Activated CD8-positive, alpha-beta T cell treated with anti-CD3 and anti-CD28 coated beads for 36 hours (primary cell): Measurements from ENCODE around the gene PTGDS. TPM values are rescaled to one million over a fixed set of nuclear protein-coding genes. Genes with fewer than 3 reads are reported as not detected.

Experiments
- ATAC-seq: fragments of 200-7000 bp; cut with Tn5 transposase; one replicate; pipeline ENCODE4 v1.10.0; 2021; ENCODE audit warnings: mild to moderate bottlenecking, moderate library complexity
- CTCF ChIA-PET: fragments of 350-600 bp; sonication (Branson Sonifier 250); formaldehyde crosslinking; loops from one replicate; lab custom pipeline; 2021; ENCODE audit warnings: antibody characterized with exemption; lab: Charles Lee
- POLR2A ChIA-PET: fragments of 350-600 bp; sonication (Branson Sonifier 250); formaldehyde crosslinking; loops from one replicate; lab custom pipeline; 2021; ENCODE audit warnings: antibody characterized with exemption; lab: Charles Lee
- DNase-seq: peaks from one replicate; pipeline ENCODE4 v3.0.0-alpha.2; 2020
- H3K27ac Mint-ChIP-seq: one replicate; pipeline ENCODE4 v1.8.0; 2021; ENCODE audit warnings: mild to moderate bottlenecking, mixed read lengths
- H3K27me3 Mint-ChIP-seq: one replicate; pipeline ENCODE4 v1.8.0; 2021; ENCODE audit warnings: mixed read lengths
- H3K36me3 Mint-ChIP-seq: one replicate; pipeline ENCODE4 v1.8.0; 2021; ENCODE audit warnings: low read depth, mixed read lengths
- H3K4me1 Mint-ChIP-seq: one replicate; pipeline ENCODE4 v1.8.0; 2021; ENCODE audit warnings: low read depth, mixed read lengths
- H3K4me3 Mint-ChIP-seq: one replicate; pipeline ENCODE4 v1.8.0; 2021; ENCODE audit warnings: mild to moderate bottlenecking, moderate library complexity, mixed read lengths
- H3K9me3 Mint-ChIP-seq: one replicate; pipeline ENCODE4 v1.8.0; 2021; ENCODE audit warnings: mixed read lengths
- intact Hi-C: fragments of 100-400 bp; cut with micrococcal nuclease; formaldehyde crosslinking; loops from one replicate; pipeline ENCODE4 v1.10.0; 2022
- total RNA-seq, 2 experiments: library from RNA; stranded (reverse); gene quantifications; one replicate each; pipeline ENCODE4 v1.2.3, GENCODE V29; 2021
- TF ChIP-seq, protein P1 (sequence below): fragments of 200-600 bp; IDR thresholded peaks from one replicate; pipeline ENCODE4 v1.8.0; 2022; ENCODE audit warnings: antibody characterized with exemption, mild to moderate bottlenecking

PTGDS gene
- total RNA-seq, 2 experiments from 2014 or later = not detected

DNA sequence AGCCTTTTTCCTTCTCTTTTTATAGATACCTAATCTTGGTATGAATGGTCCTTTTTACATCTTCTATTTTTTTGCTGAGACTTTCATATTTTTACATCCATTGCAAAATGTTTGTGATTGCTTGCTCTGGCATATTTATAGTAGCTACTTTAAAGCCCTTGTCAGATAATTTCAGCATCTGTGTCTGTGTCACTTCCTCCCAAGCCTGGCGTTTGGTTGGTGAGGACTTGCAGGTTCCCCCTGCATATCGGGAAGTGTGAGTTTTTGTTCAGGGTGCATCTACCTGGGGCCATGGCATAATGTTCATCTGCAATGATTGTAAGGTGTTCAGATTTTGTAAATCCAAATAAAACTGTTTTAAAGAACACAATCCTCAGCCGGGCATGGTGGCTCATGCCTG is 41.7 kb upstream of the PTGDS start:
- Mint-ChIP-seq H3K36me3 (peaks cover 22% of the 10 kb centered on the region), H3K4me1 (peaks cover 5% of the 10 kb centered on the region), H3K27ac (no peak overlapping the region), H3K4me3 (no peak overlapping the region), H3K9me3 (no peaks in the 10 kb centered on the region), H3K27me3 (no peaks in the 10 kb centered on the region)
- CTCF ChIA-PET = interaction anchor here (1.7 kb wide), 1 partner anchor 133 kb away, joined by 4 read pairs; no protein-coding TSS in a partner anchor
- DNase-seq (no peak), ATAC-seq (no peak)
- POLR2A ChIA-PET = interaction anchor here (0.6 kb wide), 1 partner anchor 35 kb away, joined by 3 read pairs; no protein-coding TSS in a partner anchor
- intact Hi-C loops = no loop called here
- TF ChIP-seq, protein P1, sequence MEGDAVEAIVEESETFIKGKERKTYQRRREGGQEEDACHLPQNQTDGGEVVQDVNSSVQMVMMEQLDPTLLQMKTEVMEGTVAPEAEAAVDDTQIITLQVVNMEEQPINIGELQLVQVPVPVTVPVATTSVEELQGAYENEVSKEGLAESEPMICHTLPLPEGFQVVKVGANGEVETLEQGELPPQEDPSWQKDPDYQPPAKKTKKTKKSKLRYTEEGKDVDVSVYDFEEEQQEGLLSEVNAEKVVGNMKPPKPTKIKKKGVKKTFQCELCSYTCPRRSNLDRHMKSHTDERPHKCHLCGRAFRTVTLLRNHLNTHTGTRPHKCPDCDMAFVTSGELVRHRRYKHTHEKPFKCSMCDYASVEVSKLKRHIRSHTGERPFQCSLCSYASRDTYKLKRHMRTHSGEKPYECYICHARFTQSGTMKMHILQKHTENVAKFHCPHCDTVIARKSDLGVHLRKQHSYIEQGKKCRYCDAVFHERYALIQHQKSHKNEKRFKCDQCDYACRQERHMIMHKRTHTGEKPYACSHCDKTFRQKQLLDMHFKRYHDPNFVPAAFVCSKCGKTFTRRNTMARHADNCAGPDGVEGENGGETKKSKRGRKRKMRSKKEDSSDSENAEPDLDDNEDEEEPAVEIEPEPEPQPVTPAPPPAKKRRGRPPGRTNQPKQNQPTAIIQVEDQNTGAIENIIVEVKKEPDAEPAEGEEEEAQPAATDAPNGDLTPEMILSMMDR = no peak

DNA sequence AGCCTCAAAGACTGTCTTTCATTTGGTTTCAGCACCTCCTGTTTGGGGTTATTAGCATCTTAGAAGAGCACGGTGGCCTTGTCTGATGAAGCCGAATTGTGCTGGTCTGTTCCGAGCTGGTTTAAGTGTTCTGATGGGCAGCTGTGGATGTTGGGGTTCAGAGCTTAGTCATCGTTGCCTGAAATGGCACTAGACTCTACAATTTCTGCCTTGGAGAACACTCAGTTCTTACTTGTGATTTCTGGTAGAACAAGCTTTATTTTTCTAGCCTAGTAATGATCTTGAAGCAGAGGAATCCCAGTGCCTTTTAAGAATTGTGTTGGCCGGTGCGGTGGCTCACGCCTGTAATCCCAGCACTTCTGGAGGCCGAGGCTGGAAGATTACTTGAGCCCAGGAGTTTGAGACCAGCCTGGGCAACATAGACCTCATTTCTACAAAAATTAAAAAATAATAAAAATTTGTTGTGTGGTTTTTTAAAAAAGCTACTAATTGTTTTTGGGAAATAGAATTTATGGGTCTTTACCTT is 40.6 kb upstream of the PTGDS start:
- ATAC-seq = no peak
- no peak overlapping the region for H3K27ac Mint-ChIP-seq
- no peaks in the 10 kb centered on the region for H3K9me3 Mint-ChIP-seq

DNA sequence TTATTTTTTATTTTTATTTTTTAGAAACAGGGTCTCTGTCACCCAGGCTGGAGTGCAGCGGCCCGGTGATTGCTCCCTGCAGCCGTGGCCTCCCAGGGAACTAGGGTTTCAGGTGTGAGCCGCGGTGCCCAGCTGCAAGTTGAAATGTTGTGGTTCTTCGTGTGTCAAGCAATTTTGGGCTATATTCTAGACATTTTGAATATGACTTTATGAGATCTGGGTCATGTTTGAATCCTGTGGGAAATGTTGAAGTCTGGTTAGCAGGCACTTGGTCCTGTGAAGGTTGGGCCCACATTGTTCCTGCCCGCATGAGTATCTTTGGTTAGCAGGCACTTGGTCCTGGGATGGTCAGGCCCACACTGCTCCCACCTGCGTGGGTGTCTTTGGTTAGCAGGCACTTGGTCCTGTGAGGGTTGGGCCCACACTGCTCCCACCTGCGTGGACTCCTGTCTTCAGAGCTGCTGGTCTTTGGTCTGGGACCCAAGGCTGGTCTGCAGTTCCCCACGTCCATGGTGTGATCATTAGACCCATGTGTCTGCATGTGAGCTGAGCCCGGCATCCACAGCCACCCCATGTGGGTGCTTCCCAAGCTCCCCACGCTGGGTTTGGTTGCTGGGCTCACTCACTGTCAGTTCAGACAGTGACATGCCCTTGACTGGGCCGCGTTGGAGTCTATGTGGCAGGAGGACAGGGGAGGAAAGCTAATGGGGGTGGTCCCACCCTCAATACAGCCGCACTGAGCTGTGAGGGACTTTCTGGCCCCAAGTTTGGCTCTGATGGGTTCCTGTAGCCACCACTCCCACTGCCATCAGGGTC is 39.9 kb upstream of the PTGDS start:
- H3K27me3 Mint-ChIP-seq = no peaks in the 10 kb centered on the region
- TF ChIP-seq, protein P1 = no peak
- no peak overlapping the region for H3K4me3 Mint-ChIP-seq
- peaks cover 29% of the 10 kb centered on the region for H3K36me3 Mint-ChIP-seq
- intact Hi-C loops = no loop called here
- ChIA-PET POLR2A (interaction anchor here (0.6 to 1.3 kb wide), 7 partner anchors 10 to 127 kb away, joined by 3 to 4 read pairs (median 3); partner anchors contain the start of gene MAMDC4), CTCF (interaction anchor here (1.6 to 2.1 kb wide), 3 partner anchors 95 to 131 kb away, joined by 4 to 10 read pairs (median 6); partner anchors contain the start of gene AJM1)
- DNase-seq (no peak), ATAC-seq (no peak)
- H3K9me3 Mint-ChIP-seq = no peaks in the 10 kb centered on the region
- H3K27ac Mint-ChIP-seq = no peak overlapping the region
- H3K4me1 Mint-ChIP-seq = no peaks in the 10 kb centered on the region

More for the DNA sequence above, 40.6 kb upstream of the PTGDS start:
- intact Hi-C loops = no loop called here
- Mint-ChIP-seq H3K4me3 (no peak overlapping the region), H3K36me3 (peaks cover 27% of the 10 kb centered on the region), H3K27me3 (no peaks in the 10 kb centered on the region), H3K4me1 (peaks cover 4% of the 10 kb centered on the region)
- ChIA-PET POLR2A (interaction anchor here (0.6 to 1.0 kb wide), 5 partner anchors 31 to 121 kb away, joined by 3 to 4 read pairs (median 3); partner anchors contain the start of gene MAMDC4), CTCF (interaction anchor here (1.6 to 2.1 kb wide), 3 partner anchors 94 to 132 kb away, joined by 4 to 10 read pairs (median 6); partner anchors contain the start of gene AJM1)
- TF ChIP-seq, protein P1 = no peak
- no peak for DNase-seq

DNA sequence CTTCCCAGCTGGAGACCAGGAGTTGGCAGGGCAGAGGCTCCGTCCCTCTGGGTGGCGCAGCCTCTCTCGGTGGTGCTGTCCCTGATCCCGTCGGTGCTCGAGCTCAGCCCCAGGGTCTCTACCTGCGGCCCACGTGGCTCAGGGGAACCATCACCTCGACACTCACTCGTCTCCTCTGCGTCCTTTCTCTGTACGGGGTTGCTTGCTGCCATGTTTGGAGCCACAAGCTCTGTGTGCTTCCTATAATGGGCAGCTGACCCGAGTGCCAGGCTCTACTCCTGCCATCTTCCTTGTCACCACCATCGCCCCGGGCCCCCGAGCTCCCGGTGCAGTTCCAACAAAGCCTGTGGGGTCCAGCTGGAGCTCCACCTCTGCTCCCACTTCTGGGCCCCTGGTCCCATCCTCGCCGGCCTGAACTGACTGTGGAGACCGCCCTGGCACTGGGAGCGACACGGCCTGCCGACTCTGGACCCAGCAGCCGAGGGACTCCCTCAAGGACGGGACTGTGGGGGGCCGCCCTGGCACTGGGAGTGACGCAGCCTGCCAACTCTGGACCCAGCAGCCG is 37.8 kb upstream of the PTGDS start:
- peaks cover 5% of the 10 kb centered on the region for H3K4me1 Mint-ChIP-seq
- no peaks in the 10 kb centered on the region for H3K27me3 Mint-ChIP-seq
- ATAC-seq = no peak
- H3K4me3 Mint-ChIP-seq = no peak overlapping the region
- TF ChIP-seq, protein P1 = no peak
- no peak for DNase-seq
- H3K9me3 Mint-ChIP-seq = no peaks in the 10 kb centered on the region
- intact Hi-C loops = no loop called here
- ChIA-PET POLR2A (interaction anchor here (1.0 to 1.1 kb wide), 2 partner anchors 39 to 91 kb away, joined by 3 read pairs; no protein-coding TSS in a partner anchor), CTCF (no interaction called here)
- H3K27ac Mint-ChIP-seq = no peak overlapping the region
- H3K36me3 Mint-ChIP-seq = peaks cover 28% of the 10 kb centered on the region
